Activated CD8-positive, alpha-beta memory T cell treated with anti-CD3 and anti-CD28 coated beads for 4 hours (primary cell): ENCODE measurements around the gene SLC27A1.
A peak's percentile ranks its signal among the peaks of the same experiment; 100 is the strongest.
"Not testable (repeated sequence)": the region's sequence is repeated elsewhere in the genome, so short reads cannot be mapped to it uniquely, and the experiment has no call there.

Experiments used
- DNase-seq, 2 donors: peaks; one replicate each; pipeline ENCODE4 v3.0.0-alpha.2; 2020; ENCODE audit warnings: low read depth in 2 of 2

Gene SLC27A1

GRCh38 chr19:17487284-17488121 lies 17.2 kb downstream of the SLC27A1 start:
- no peak for DNase-seq

- DNase-seq: peak; percentile 42 to 66
Measured at GRCh38 chr19:17488593-17489391, 18.5 kb downstream of the SLC27A1 start.

GRCh38 chr19:17489392-17490030 lies 19.2 kb downstream of the SLC27A1 start:
- DNase-seq: no peak

- DNase-seq: no peak
Measured at GRCh38 chr19:17490411-17490810, 20.1 kb downstream of the SLC27A1 start.

- DNase-seq: no peak
Measured at GRCh38 chr19:17491287-17491686, 21.0 kb downstream of the SLC27A1 start.

GRCh38 chr19:17495639-17496296 lies 25.4 kb downstream of the SLC27A1 start:
- no peak for DNase-seq

- peak; percentile 49 to 52 for DNase-seq
Measured at GRCh38 chr19:17496337-17496997, 26.1 kb downstream of the SLC27A1 start.

GRCh38 chr19:17497149-17497798 lies 26.9 kb downstream of the SLC27A1 start:
- no peak for DNase-seq

- not testable (repeated sequence) for DNase-seq
Measured at GRCh38 chr19:17499025-17499424, 28.7 kb downstream of the SLC27A1 start.

GRCh38 chr19:17499648-17500446 lies 29.5 kb downstream of the SLC27A1 start:
- no peak for DNase-seq

GRCh38 chr19:17500447-17501198 lies 30.3 kb downstream of the SLC27A1 start:
- no peak for DNase-seq

- no peak for DNase-seq
Measured at GRCh38 chr19:17503240-17503639, 32.9 kb downstream of the SLC27A1 start.

- no peak for DNase-seq
Measured at GRCh38 chr19:17504030-17504429, 33.7 kb downstream of the SLC27A1 start.

GRCh38 chr19:17504456-17504855 lies 34.1 kb downstream of the SLC27A1 start:
- DNase-seq: no peak

- no peak for DNase-seq
Measured at GRCh38 chr19:17505223-17505622, 34.9 kb downstream of the SLC27A1 start.

- no peak for DNase-seq
Measured at GRCh38 chr19:17506745-17507144, 36.4 kb downstream of the SLC27A1 start.

GRCh38 chr19:17508558-17508933 lies 38.2 kb downstream of the SLC27A1 start:
- DNase-seq: not testable (repeated sequence)

- DNase-seq: no peak
Measured at GRCh38 chr19:17510220-17510993, 40.1 kb downstream of the SLC27A1 start.
